ENCODE measurements around the gene ACAP3. TPM values are rescaled to one million over a fixed set of nuclear protein-coding genes. Genes with fewer than 3 reads are reported as not detected.

Gene ACAP3
- total RNA-seq, 1 donor from 2014 or later, result 10.7 TPM

DNA sequence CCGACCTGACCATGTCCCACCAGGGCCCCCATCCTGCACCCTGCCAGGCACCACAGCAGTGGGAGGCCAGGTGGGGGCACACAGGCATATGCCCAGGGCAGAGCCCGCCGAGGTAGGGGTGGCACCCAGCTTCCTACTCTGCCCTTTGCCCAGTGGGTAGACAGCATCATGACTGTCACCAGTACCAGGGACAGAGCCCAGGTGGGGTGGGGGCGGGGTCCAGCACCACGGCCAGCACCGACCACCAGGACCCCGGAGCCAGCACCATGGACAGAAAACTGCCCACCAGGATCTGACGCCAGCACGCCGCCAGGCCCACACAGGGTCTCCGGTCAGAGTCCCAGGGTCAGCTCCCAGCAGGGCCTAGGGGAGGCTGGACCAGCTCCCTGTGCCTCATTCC lies 27.1 kb upstream of the ACAP3 start:
- Histone ChIP-seq H3K79me2 (ENCODE audit: low read depth) (no peaks in the 10 kb centered on the region), H4K20me1 (ENCODE audit: low read depth) (peaks cover 69% of the 10 kb centered on the region), H3K4me1 (no peaks in the 10 kb centered on the region), H3K27ac (no peak overlapping the region), H3K4me2 (no peak overlapping the region), H3K36me3 (no peaks in the 10 kb centered on the region), H3F3A (ENCODE audit: low read depth) (peaks cover 14% of the 10 kb centered on the region), H2AFZ (replicated peaks) (no peak overlapping the region), H3K4me3 (no peak overlapping the region), H3K9me3 (ENCODE audit: low read depth) (no peaks in the 10 kb centered on the region), H3K27me3 (no peaks in the 10 kb centered on the region), H3K9ac (no peak overlapping the region)
- Mint-ChIP-seq H3K27me3 (ENCODE audit: insufficient read depth, low read depth) (peaks cover 17% of the 10 kb centered on the region), H3K4me3 (no peak overlapping the region), H3K4me1 (no peaks in the 10 kb centered on the region), H3K36me3 (peaks cover under 1% of the 10 kb centered on the region), H3K9me3 (no peaks in the 10 kb centered on the region), H3K27ac (no peak overlapping the region)
- peak; percentile 94 for DNase-seq (ENCODE audit: low spot score)
- TF ChIP-seq, protein P1, sequence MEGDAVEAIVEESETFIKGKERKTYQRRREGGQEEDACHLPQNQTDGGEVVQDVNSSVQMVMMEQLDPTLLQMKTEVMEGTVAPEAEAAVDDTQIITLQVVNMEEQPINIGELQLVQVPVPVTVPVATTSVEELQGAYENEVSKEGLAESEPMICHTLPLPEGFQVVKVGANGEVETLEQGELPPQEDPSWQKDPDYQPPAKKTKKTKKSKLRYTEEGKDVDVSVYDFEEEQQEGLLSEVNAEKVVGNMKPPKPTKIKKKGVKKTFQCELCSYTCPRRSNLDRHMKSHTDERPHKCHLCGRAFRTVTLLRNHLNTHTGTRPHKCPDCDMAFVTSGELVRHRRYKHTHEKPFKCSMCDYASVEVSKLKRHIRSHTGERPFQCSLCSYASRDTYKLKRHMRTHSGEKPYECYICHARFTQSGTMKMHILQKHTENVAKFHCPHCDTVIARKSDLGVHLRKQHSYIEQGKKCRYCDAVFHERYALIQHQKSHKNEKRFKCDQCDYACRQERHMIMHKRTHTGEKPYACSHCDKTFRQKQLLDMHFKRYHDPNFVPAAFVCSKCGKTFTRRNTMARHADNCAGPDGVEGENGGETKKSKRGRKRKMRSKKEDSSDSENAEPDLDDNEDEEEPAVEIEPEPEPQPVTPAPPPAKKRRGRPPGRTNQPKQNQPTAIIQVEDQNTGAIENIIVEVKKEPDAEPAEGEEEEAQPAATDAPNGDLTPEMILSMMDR (IDR thresholded peaks at IDR 0.05), result no peak
- no peak for TF ChIP-seq EZH2 (IDR thresholded peaks at IDR 0.05)
- TF ChIP-seq EZH2phosphoT487 (IDR thresholded peaks at IDR 0.05), result no peak

DNA sequence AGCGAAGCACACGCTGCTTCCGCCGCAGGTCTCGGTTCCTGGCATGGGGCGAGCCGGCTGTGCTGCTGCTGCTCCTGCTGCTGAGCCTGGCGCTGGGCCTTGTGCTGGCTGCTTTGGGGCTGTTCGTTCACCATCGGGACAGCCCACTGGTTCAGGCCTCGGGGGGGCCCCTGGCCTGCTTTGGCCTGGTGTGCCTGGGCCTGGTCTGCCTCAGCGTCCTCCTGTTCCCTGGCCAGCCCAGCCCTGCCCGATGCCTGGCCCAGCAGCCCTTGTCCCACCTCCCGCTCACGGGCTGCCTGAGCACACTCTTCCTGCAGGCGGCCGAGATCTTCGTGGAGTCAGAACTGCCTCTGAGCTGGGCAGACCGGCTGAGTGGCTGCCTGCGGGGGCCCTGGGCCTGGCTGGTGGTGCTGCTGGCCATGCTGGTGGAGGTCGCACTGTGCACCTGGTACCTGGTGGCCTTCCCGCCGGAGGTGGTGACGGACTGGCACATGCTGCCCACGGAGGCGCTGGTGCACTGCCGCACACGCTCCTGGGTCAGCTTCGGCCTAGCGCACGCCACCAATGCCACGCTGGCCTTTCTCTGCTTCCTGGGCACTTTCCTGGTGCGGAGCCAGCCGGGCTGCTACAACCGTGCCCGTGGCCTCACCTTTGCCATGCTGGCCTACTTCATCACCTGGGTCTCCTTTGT lies 26.0 kb upstream of the ACAP3 start:
- H3K27ac Mint-ChIP-seq, result no peak overlapping the region
- no peaks in the 10 kb centered on the region for H3K4me1 ChIP-seq
- H3K27me3 Mint-ChIP-seq (ENCODE audit: insufficient read depth, low read depth), result peaks cover 18% of the 10 kb centered on the region
- no peaks in the 10 kb centered on the region for H3K27me3 ChIP-seq
- no peak overlapping the region for H3K27ac ChIP-seq
- no peak overlapping the region for H3K4me2 ChIP-seq
- no peaks in the 10 kb centered on the region for H3K4me1 Mint-ChIP-seq
- H3K9me3 Mint-ChIP-seq, result no peaks in the 10 kb centered on the region
- H3F3A ChIP-seq (ENCODE audit: low read depth), result peaks cover 20% of the 10 kb centered on the region
- no peak for DNase-seq (ENCODE audit: low spot score)
- H2AFZ ChIP-seq (replicated peaks), result no peak overlapping the region
- no peak for TF ChIP-seq EZH2 (IDR thresholded peaks at IDR 0.05)
- H3K9ac ChIP-seq, result no peak overlapping the region
- no peak overlapping the region for H3K4me3 Mint-ChIP-seq
- peaks cover 3% of the 10 kb centered on the region for H3K36me3 Mint-ChIP-seq
- no peaks in the 10 kb centered on the region for H3K79me2 ChIP-seq (ENCODE audit: low read depth)
- H3K4me3 ChIP-seq, result no peak overlapping the region
- peaks cover 80% of the 10 kb centered on the region for H4K20me1 ChIP-seq (ENCODE audit: low read depth)
- H3K9me3 ChIP-seq (ENCODE audit: low read depth), result no peaks in the 10 kb centered on the region
- H3K36me3 ChIP-seq, result no peaks in the 10 kb centered on the region

DNA sequence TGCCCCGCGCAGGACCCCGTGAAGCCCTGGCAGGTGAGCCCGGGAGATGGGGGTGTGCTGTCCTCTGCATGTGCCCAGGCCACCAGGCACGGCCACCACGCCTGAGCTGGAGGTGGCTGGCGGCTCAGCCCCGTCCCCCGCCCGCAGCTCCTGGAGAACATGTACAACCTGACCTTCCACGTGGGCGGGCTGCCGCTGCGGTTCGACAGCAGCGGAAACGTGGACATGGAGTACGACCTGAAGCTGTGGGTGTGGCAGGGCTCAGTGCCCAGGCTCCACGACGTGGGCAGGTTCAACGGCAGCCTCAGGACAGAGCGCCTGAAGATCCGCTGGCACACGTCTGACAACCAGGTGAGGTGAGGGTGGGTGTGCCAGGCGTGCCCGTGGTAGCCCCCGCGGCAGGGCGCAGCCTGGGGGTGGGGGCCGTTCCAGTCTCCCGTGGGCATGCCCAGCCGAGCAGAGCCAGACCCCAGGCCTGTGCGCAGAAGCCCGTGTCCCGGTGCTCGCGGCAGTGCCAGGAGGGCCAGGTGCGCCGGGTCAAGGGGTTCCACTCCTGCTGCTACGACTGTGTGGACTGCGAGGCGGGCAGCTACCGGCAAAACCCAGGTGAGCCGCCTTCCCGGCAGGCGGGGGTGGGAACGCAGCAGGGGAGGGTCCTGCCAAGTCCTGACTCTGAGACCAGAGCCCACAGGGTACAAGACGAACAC lies 25.2 kb upstream of the ACAP3 start:
- H3K27me3 Mint-ChIP-seq (ENCODE audit: insufficient read depth, low read depth), result peaks cover 18% of the 10 kb centered on the region
- no peak overlapping the region for H3K27ac Mint-ChIP-seq
- no peaks in the 10 kb centered on the region for H3K27me3 ChIP-seq
- no peaks in the 10 kb centered on the region for H3K36me3 ChIP-seq
- no peaks in the 10 kb centered on the region for H3K9me3 ChIP-seq (ENCODE audit: low read depth)
- DNase-seq (ENCODE audit: low spot score), result no peak
- H3K9ac ChIP-seq, result no peak overlapping the region
- H3K4me1 Mint-ChIP-seq, result no peaks in the 10 kb centered on the region
- H3K4me3 Mint-ChIP-seq, result no peak overlapping the region
- no peaks in the 10 kb centered on the region for H3K79me2 ChIP-seq (ENCODE audit: low read depth)
- peaks cover 20% of the 10 kb centered on the region for H3F3A ChIP-seq (ENCODE audit: low read depth)
- TF ChIP-seq EZH2 (IDR thresholded peaks at IDR 0.05), result no peak
- no peak for TF ChIP-seq EZH2phosphoT487 (IDR thresholded peaks at IDR 0.05)
- TF ChIP-seq, protein P1 (IDR thresholded peaks at IDR 0.05), result no peak
- no peak overlapping the region for H2AFZ ChIP-seq (replicated peaks)
- H3K9me3 Mint-ChIP-seq, result no peaks in the 10 kb centered on the region
- H3K27ac ChIP-seq, result no peak overlapping the region
- H3K36me3 Mint-ChIP-seq, result peaks cover 3% of the 10 kb centered on the region
- no peak overlapping the region for H3K4me3 ChIP-seq
- no peak overlapping the region for H3K4me2 ChIP-seq
- no peaks in the 10 kb centered on the region for H3K4me1 ChIP-seq
- H4K20me1 ChIP-seq (ENCODE audit: low read depth), result peaks cover 80% of the 10 kb centered on the region

All from neural progenitor cell (in vitro differentiated cells).